Left ventricle myocardium inferior (tissue), 1 donor: ENCODE results near the gene MGRN1. TPM values are rescaled to one million over a fixed set of nuclear protein-coding genes. Genes with fewer than 3 reads are reported as not detected.

ENCODE experiments used
- DNase-seq: peaks from one replicate; pipeline ENCODE4 v3.0.0-alpha.2; 2020
- H3K27ac ChIP-seq: fragments of 200-600 bp; replicated peaks from 2 replicates; pipeline ENCODE4 v1.8.0; 2021
- H3K27me3 ChIP-seq: fragments of 200-600 bp; 2 replicates; pipeline ENCODE4 v1.8.0; 2021; ENCODE audit warnings: low read depth
- H3K36me3 ChIP-seq: fragments of 200-600 bp; 2 replicates; pipeline ENCODE4 v1.8.0; 2021
- H3K4me1 ChIP-seq: fragments of 200-600 bp; 2 replicates; pipeline ENCODE4 v1.8.0; 2021
- H3K4me3 ChIP-seq: fragments of 200-600 bp; 2 replicates; pipeline ENCODE4 v1.8.0; 2021; ENCODE audit warnings: mild to moderate bottlenecking, moderate library complexity
- H3K9me3 ChIP-seq: fragments of 200-600 bp; replicated peaks from 2 replicates; pipeline ENCODE4 v1.8.0; 2021
- intact Hi-C: fragments of 100-400 bp; cut with micrococcal nuclease; formaldehyde crosslinking; loops from one replicate; pipeline ENCODE4 v1.11.0; 2022
- total RNA-seq: library from RNA; stranded (reverse); fragmentation: NEBNext Ultra II Directional; extraction: Animal tissue kit (Norgen Biotek cat#: 25700); gene quantifications from one replicate; pipeline ENCODE4 v1.2.1, GENCODE V29; 2021
- TF ChIP-seq, protein P1 (sequence below): fragments of 200-600 bp; IDR thresholded peaks from 2 replicates; pipeline ENCODE4 v1.8.0; 2021; ENCODE audit warnings: antibody characterized with exemption, mild to moderate bottlenecking, borderline replicate concordance
- donor health status: DM: no; HTN: yes; CAD: no; lungs with severe emphysema.

The MGRN1 gene
- total RNA-seq, 1 donor from 2014 or later: 30.5 TPM

DNA sequence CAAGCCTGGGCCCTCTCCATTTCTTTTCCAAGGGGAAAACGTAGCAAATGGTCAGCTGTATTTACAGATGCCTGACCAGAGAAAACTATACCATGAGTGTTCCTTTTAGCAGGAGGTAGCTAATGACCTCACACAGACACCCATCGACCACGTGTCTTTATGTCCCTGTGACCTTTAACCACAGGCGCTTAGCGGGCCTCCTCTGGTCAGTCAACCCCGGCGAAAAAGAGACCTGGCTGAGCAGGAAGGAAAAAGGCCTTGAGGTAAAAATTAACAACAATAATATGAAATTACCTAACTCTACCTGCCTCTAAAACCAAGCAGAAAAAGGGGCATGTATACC is 77.8 kb downstream of the MGRN1 start:
- H3K27me3 ChIP-seq: no peaks in the 10 kb centered on the region
- no peak for DNase-seq
- H3K4me3 ChIP-seq: no peak overlapping the region
- peaks cover 84% of the 10 kb centered on the region for H3K36me3 ChIP-seq
- peaks cover 12% of the 10 kb centered on the region for H3K4me1 ChIP-seq
- intact Hi-C loops: no loop called here
- no peak overlapping the region for H3K27ac ChIP-seq
- H3K9me3 ChIP-seq: no peaks in the 10 kb centered on the region
- TF ChIP-seq, protein P1, sequence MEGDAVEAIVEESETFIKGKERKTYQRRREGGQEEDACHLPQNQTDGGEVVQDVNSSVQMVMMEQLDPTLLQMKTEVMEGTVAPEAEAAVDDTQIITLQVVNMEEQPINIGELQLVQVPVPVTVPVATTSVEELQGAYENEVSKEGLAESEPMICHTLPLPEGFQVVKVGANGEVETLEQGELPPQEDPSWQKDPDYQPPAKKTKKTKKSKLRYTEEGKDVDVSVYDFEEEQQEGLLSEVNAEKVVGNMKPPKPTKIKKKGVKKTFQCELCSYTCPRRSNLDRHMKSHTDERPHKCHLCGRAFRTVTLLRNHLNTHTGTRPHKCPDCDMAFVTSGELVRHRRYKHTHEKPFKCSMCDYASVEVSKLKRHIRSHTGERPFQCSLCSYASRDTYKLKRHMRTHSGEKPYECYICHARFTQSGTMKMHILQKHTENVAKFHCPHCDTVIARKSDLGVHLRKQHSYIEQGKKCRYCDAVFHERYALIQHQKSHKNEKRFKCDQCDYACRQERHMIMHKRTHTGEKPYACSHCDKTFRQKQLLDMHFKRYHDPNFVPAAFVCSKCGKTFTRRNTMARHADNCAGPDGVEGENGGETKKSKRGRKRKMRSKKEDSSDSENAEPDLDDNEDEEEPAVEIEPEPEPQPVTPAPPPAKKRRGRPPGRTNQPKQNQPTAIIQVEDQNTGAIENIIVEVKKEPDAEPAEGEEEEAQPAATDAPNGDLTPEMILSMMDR: no peak

DNA sequence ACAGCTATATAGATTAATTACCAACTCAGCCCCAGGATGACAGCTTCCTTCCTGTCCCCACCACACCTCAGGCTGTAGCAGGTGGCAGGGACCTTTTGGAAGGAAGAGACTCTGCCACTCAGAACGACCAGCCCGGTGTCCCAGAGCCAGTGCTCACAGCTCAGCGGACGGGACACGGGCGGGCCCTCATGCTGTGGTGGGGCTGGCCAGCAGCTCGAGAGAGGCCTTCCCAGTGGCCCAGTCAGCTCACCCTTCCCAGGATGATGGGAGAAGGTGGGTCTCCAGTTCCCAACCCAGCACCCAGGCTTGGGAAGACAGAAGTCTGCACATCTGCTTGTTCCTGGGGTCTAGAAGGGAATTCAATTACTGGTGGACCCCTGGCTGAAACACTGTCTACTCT is 79.3 kb downstream of the MGRN1 start:
- Histone ChIP-seq H3K27me3 (no peaks in the 10 kb centered on the region), H3K4me3 (no peak overlapping the region), H3K36me3 (peaks cover 75% of the 10 kb centered on the region), H3K9me3 (no peaks in the 10 kb centered on the region), H3K27ac (no peak overlapping the region), H3K4me1 (peaks cover 12% of the 10 kb centered on the region)
- DNase-seq: no peak
- TF ChIP-seq, protein P1: no peak
- intact Hi-C loops: no loop called here

DNA sequence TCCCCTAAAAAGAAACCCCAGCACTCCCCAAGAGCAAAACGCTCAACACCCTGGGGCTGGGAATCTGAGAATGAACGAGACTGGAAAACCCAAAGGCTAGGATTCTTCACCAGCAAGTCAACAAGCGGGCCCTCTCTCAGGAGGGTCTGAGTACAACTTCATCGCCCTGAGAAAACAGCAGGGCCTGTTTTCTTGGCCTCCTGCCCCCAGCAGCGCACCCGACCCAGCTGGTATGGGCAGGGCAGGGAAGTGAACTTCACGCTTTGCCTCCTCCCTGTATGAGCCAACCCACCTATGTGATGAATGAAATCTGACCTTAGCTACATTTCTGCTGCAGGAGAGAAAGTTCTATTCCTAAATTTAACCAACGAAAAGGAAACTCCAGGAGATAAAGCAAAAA is 79.9 kb downstream of the MGRN1 start:
- H3K36me3 ChIP-seq: peaks cover 75% of the 10 kb centered on the region

DNA sequence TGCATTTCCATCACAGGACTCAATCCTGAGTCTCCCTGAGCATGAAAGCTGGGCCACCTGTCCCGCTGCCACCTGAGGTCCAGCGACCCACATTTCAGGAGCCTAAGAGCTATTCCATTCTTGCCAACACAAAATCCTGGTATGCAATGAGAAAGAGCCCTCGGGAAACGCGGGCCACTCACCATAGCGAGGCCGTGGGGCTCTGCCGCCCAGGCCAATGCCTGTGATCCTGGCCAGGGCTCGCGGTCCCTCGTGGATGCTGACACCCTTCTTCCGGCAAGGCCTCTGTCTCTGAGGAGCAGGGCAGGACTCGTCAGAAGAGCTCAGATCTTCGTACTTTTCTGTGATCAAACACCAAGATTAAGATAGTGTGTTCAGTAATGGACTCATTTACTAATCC is 80.3 kb downstream of the MGRN1 start:
- Histone ChIP-seq H3K27ac (no peak overlapping the region), H3K4me3 (no peak overlapping the region), H3K4me1 (peaks cover 12% of the 10 kb centered on the region), H3K27me3 (no peaks in the 10 kb centered on the region), H3K36me3 (peaks cover 75% of the 10 kb centered on the region), H3K9me3 (no peaks in the 10 kb centered on the region)
- intact Hi-C loops: no loop called here
- TF ChIP-seq, protein P1: no peak
- DNase-seq: no peak

More for the DNA sequence above, 79.9 kb downstream of the MGRN1 start:
- Histone ChIP-seq H3K27ac (no peak overlapping the region), H3K9me3 (no peaks in the 10 kb centered on the region), H3K27me3 (no peaks in the 10 kb centered on the region), H3K4me1 (peaks cover 12% of the 10 kb centered on the region), H3K4me3 (no peak overlapping the region)
- DNase-seq: no peak
- TF ChIP-seq, protein P1: no peak
- intact Hi-C loops: no loop called here

DNA sequence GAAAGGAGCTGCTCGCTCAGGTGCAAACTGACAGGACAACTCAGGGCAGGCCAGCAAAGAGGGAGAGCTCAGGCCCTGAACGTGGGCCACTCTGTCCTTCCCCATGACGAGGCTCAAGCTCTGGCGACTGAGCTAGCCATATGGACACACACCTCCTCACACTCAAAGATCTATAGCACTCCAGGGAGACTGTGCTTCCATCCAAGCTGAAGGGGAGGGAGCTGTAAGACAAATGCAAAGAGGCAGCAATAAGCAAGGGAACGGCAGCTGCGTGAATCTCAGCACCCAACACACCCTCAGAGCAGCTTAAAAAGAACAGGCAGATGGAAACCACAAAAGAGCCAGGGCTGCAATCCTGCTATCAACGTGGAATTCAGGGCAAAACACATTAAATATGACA is 82.2 kb downstream of the MGRN1 start:
- Histone ChIP-seq H3K27me3 (no peaks in the 10 kb centered on the region), H3K27ac (no peak overlapping the region), H3K9me3 (no peaks in the 10 kb centered on the region), H3K36me3 (peaks cover 71% of the 10 kb centered on the region), H3K4me3 (no peak overlapping the region), H3K4me1 (no peaks in the 10 kb centered on the region)
- DNase-seq: no peak
- TF ChIP-seq, protein P1: no peak
- intact Hi-C loops: no loop called here

DNA sequence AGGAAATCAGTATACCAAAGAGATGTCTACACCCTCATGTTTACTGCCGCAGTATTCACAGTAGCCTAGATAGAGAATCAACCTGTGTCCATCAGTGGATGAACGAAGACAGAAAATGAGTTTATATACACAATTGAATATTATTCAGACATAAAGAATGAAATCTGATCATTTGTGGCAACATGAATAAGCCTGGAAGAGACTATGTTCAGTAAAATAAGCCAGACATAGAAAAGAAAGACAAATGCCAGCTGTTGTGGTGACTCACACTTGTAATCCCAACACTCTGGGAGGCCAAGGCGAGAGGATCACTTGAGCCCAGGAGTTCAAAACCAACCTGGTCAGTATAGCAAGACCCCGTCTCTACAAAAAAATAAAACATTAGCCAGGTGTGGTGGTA is 84.9 kb downstream of the MGRN1 start:
- intact Hi-C loops: no loop called here
- TF ChIP-seq, protein P1: no peak
- H3K36me3 ChIP-seq: peaks cover 83% of the 10 kb centered on the region
- no peak overlapping the region for H3K4me3 ChIP-seq
- no peaks in the 10 kb centered on the region for H3K27me3 ChIP-seq
- DNase-seq: no peak
- no peak overlapping the region for H3K27ac ChIP-seq
- H3K9me3 ChIP-seq: no peaks in the 10 kb centered on the region
- H3K4me1 ChIP-seq: no peaks in the 10 kb centered on the region
